GM12875 (cell line): Measurements from ENCODE around the gene PHLPP1.

Experiments
- H3K4me3 ChIP-seq: one replicate; pipeline ENCODE4 v1.5.1; 2011; ENCODE audit warnings: low read depth, low read length, control low read depth
- CTCF ChIP-seq: IDR thresholded peaks from 2 replicates; pipeline ENCODE4 v1.5.1; 2011; ENCODE audit warnings: low read depth, mild to moderate bottlenecking, control low read depth, inconsistent platforms, low read length, moderate library complexity, borderline replicate concordance; ENCODE audit not compliant: insufficient read depth

The PHLPP1 gene

DNA sequence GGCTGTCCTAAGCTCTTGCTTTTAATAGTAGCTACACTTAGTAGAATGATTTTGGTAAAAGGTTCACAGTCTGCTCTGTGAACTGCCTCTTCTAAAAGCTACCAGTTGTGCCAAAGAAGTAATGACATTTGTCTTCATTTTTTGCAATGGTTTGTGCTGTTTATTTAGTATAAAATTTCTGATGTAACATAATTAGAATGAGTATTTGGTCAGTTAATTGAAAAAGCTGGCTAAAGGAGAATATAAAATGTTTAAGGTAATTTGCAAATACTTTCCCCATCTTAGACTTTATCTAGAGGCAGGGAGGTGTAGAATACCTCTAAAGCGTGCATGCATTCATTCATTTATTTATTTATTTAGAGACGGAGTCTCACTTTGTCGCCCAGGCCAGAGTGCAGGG lies 71.3 kb downstream of the PHLPP1 start:
- no peak overlapping the region for H3K4me3 ChIP-seq
- no peak for TF ChIP-seq CTCF

GRCh38 chr18:62788111-62788510 lies 72.8 kb downstream of the PHLPP1 start:
- H3K4me3 ChIP-seq = no peak overlapping the region
- no peak for TF ChIP-seq CTCF

DNA sequence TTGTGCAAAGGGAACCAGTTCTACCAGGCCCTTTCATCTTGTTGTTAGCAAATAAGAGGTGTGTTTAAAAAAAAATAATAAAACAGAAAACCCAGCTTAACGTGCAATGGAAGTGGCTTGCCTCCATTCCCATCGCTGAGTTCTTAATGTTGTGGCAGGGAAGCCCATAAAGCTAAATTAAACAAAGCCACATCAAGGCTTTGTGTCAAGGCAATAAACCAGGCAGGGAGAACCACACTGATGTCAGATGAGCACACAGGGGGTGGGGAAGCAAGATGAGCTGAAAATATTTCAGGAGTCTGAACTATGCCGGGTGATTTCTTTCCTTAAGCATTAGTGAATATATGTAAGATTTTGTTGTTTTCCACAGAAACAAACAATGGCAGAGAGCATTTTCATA lies 73.5 kb downstream of the PHLPP1 start:
- no peak overlapping the region for H3K4me3 ChIP-seq

DNA sequence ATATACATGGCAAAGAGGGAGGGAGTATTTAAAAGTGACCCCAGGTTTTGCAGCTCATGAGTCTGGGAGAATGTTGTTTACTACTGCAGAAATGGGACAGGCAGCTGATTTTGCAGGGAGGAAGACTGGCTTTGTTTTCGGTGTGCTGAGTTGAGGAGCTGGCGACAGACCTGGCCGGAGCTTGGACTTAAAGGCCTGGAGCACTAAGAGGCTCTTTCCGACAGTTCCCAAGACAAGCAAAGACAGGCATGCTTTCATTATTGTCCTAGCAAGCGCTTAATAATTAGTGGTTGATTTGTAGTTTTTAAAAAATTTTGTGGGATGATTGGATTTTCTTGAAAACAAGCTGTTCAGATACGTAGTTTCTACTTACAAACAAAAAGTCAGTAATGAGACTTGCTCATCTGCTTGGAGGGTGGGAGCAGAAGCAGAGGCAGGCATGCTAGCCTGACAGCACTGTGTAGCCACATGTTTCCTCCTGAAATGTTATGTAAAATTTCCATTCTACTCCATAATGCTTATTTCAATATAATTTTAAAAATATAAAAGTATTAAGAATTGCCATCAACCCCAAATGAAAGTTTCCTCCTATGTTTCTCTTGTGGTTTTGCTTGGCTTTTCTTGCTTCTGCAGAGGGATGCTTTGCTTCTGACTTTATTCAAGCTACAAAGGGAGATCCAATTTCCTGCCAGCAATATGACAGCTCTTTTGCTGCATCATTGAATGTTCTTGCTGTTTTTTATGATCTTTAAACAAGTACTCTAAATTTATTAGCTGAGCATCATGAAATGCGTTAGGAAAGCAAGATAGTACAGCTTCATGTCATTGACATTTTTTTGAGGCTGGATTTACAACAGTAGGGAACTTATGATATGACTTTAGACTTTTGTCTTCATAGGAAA lies 75.8 kb downstream of the PHLPP1 start:
- H3K4me3 ChIP-seq = no peak overlapping the region
- TF ChIP-seq CTCF = no peak

More for the DNA sequence above, 73.5 kb downstream of the PHLPP1 start:
- TF ChIP-seq CTCF = no peak

GRCh38 chr18:62792016-62792415 lies 76.7 kb downstream of the PHLPP1 start:
- no peak overlapping the region for H3K4me3 ChIP-seq

DNA sequence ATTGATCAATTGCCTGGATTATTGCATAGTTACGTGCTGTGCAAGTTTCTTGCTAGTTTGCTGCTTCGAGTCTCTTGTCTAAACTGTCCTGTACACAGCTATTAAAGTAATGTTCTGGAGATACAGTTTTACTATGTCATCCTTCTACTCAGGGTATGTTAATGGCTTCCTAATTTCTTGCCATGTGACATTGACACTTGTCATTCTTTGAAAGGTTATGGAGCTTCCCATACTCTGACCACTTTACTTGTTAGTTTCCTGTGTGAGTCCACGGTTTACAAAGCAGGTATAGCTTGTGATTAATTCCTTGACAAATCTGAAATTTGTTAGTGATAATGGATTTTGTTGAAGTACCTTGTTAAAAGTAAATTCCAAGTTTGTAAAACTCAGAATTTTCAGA lies 80.5 kb downstream of the PHLPP1 start:
- H3K4me3 ChIP-seq = no peak overlapping the region
- no peak for TF ChIP-seq CTCF

More at GRCh38 chr18:62792016-62792415, 76.7 kb downstream of the PHLPP1 start:
- no peak for TF ChIP-seq CTCF

GRCh38 chr18:62796216-62796621 lies 80.9 kb downstream of the PHLPP1 start:
- TF ChIP-seq CTCF = no peak
- H3K4me3 ChIP-seq = no peak overlapping the region
